Left lung (tissue), 10 donors: Measurements from ENCODE around the gene HJV. TPM values are rescaled to one million over a fixed set of nuclear protein-coding genes. Genes with fewer than 3 reads are reported as not detected.

ENCODE experiments used
- ATAC-seq: fragments of 200-7000 bp; cut with Tn5 transposase; one replicate; pipeline ENCODE4 v1.9.1; 2020; ENCODE audit warnings: moderate library complexity
- DNase-seq, 4 donors: peaks; one replicate each; pipeline ENCODE4 v3.0.0-alpha.2; 2013 to 2020
- H3K27ac ChIP-seq, 2 donors: fragments of 200-600 bp; sonication (generic) in 1 of 2; one replicate each; pipeline versions ENCODE4 v1.5.0 to v1.8.0; 2020 to 2021
- H3K27me3 ChIP-seq, 2 donors: fragments of 200-600 bp; sonication (generic) in 1 of 2; one replicate each; pipeline versions ENCODE4 v1.5.0 to v1.8.0; 2020 to 2021
- H3K36me3 ChIP-seq, 2 donors: fragments of 200-600 bp; sonication (generic) in 1 of 2; one replicate each; pipeline versions ENCODE4 v1.5.0 to v1.8.0; 2020 to 2021
- H3K4me1 ChIP-seq, 2 donors: fragments of 200-600 bp; one replicate each; pipeline ENCODE4 v1.8.0; 2021
- H3K4me3 ChIP-seq, 2 donors: fragments of 200-600 bp; sonication (generic) in 1 of 2; one replicate each; pipeline versions ENCODE4 v1.5.0 to v1.8.0; 2020 to 2021; ENCODE audit warnings: mild to moderate bottlenecking in 1 of 2
- H3K9me3 ChIP-seq, 2 donors: fragments of 200-600 bp; sonication (generic) in 1 of 2; one replicate each; pipeline versions ENCODE4 v1.5.0 to v1.8.0; 2020 to 2021
- CTCF ChIP-seq, 2 donors: fragments of 200-600 bp; sonication (generic) in 1 of 2; IDR thresholded peaks; one replicate each; pipeline versions ENCODE4 v1.5.0 to v1.8.0; 2021; ENCODE audit warnings: antibody characterized with exemption in 2 of 2
- intact Hi-C, 2 donors: fragments of 100-400 bp; cut with DNase I; formaldehyde crosslinking; loops; one replicate each; pipeline versions ENCODE4 v1.11.2 to v1.14.2; 2022
- polyA plus RNA-seq, 6 donors: library from polyadenylated mRNA; unstranded; fragments of 120-200 nt; gene quantifications; one replicate each; pipeline ENCODE4 v1.2.1, GENCODE V29; 2013; ENCODE audit not compliant: insufficient read length in 6 of 6
- total RNA-seq, 2 donors: library from RNA; stranded (reverse); fragmentation: NEBNext Ultra II Directional; extraction: Animal tissue kit (Norgen Biotek cat#: 25700); gene quantifications; one replicate each; pipeline ENCODE4 v1.2.1, GENCODE V29; 2021
- donor health status: DM: no; HTN: yes; CAD: no.
- donor health status: DM: no; HTN: no; CAD: no.

Gene HJV
- total and polyA plus RNA-seq, 8 donors: 0.07 to 0.27 (median 0.10) TPM; not detected in 5

DNA sequence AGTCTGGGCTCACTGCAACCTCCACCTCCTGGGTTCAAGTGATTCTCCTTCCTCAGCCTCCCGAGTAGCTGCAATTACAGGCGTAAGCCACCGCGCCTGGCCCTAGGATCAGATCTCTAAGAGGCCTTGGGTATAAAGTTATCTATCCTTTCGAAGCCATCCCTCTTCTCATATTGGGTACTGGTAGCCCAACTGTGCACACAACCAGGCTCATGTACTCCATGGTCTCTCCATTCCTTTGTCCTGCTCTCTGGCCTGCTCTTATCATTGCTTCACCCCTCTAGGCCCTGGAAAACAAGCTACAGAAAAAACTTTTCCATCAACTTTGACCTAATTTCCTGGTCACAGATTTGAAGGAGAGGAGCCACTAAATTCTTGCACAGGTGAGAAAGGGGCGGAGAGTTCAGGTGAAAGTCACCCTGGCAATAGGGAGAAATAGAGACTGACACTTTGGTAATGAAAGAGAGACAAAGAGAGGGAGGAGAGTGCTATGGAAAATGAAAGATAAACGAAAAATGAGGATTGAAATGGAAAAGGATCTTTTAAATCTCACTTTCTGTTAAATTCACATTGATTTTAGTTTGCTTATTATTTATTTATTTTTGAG is 31.2 kb downstream of the HJV start:
- no peak overlapping the region for H3K4me3 ChIP-seq
- no peaks in the 10 kb centered on the region for H3K27me3 ChIP-seq
- peak overlapping the region; percentile 92 for H3K27ac ChIP-seq
- DNase-seq (peak in 1 of 4 donors; percentile 30), ATAC-seq (peak; percentile 3)
- intact Hi-C loops: no loop called here
- no peak for TF ChIP-seq CTCF (IDR thresholded peaks at IDR 0.05)
- H3K9me3 ChIP-seq: no peaks in the 10 kb centered on the region
- peaks cover 0 to 39% of the 10 kb centered on the region in 2 donors for H3K36me3 ChIP-seq
- peaks cover 16 to 88% of the 10 kb centered on the region in 2 donors for H3K4me1 ChIP-seq

DNA sequence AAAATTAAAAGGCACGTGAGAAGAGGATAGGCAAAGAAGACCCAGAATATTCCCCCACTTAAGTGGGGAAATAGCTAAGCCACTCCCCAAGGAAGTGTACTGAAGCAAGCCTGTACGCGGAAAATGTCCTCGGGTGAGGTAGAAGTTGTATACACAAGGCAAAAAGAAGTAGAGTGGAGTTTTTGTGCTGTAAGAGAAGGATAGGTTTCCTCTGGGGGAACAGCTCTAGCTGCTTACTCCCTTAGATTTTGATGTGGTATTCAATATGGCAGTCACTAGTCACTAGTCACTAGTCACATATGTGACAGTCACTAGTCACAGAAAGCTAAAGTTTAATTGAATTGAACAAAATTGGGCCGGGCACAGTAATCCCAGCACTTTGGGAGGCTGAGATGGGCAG is 32.8 kb downstream of the HJV start:
- peak in 1 of 4 donors; percentile 35 for DNase-seq

DNA sequence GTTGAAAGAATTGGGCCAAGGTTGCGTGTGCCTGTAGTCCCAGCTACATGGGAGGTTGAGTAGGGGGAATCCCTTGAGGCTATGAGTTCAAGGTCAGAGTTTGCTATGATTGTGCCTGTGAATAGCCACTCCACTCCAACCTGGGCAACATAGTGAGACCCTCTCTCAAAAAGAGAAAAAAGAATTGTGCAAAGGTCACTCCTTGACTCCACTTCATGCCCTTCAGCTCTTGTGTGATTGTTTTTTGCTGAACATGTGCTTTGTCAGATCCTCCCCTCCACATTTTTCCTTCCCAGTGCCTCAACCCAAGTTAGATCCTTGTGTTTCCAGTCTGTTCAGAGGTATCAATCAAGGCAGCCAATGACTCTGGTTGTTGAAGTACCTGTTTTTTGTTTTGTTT is 33.6 kb downstream of the HJV start:
- DNase-seq (no peak), ATAC-seq (no peak)
- Histone ChIP-seq H3K9me3 (no peaks in the 10 kb centered on the region), H3K27me3 (no peaks in the 10 kb centered on the region), H3K36me3 (peaks cover 0 to 15% of the 10 kb centered on the region in 2 donors), H3K4me3 (no peak overlapping the region), H3K27ac (peak overlapping the region; percentile 39 to 92), H3K4me1 (peaks cover 17 to 98% of the 10 kb centered on the region in 2 donors)
- no peak for TF ChIP-seq CTCF (IDR thresholded peaks at IDR 0.05)
- intact Hi-C loops: no loop called here

More for the DNA sequence above, 32.8 kb downstream of the HJV start:
- peak; percentile 3 for ATAC-seq
- Histone ChIP-seq H3K36me3 (peaks cover 0 to 24% of the 10 kb centered on the region in 2 donors), H3K4me3 (no peak overlapping the region), H3K4me1 (peaks cover 22 to 98% of the 10 kb centered on the region in 2 donors), H3K27ac (peak overlapping the region; percentile 39 to 92), H3K27me3 (no peaks in the 10 kb centered on the region), H3K9me3 (no peaks in the 10 kb centered on the region)
- no peak for TF ChIP-seq CTCF (IDR thresholded peaks at IDR 0.05)
- intact Hi-C loops: no loop called here

GRCh38 chr1:145986551-145986950 is 35.0 kb downstream of the HJV start:
- peaks cover 18 to 98% of the 10 kb centered on the region in 2 donors for H3K4me1 ChIP-seq
- peaks cover 0 to 1% of the 10 kb centered on the region in 2 donors for H3K36me3 ChIP-seq
- DNase-seq (peak in 1 of 4 donors; percentile 29), ATAC-seq (no peak)
- H3K4me3 ChIP-seq: no peak overlapping the region
- no peak for TF ChIP-seq CTCF (IDR thresholded peaks at IDR 0.05)
- peak overlapping the region; percentile 78 to 100 for H3K27ac ChIP-seq
- intact Hi-C loops: no loop called here
- H3K9me3 ChIP-seq: no peaks in the 10 kb centered on the region
- no peaks in the 10 kb centered on the region for H3K27me3 ChIP-seq

- no peak for TF ChIP-seq CTCF (IDR thresholded peaks at IDR 0.05)
- no peaks in the 10 kb centered on the region for H3K9me3 ChIP-seq
- no peaks in the 10 kb centered on the region for H3K27me3 ChIP-seq
- H3K27ac ChIP-seq: peak overlapping the region; percentile 78 to 100
- DNase-seq: peak in 2 of 4 donors; percentile 67 to 83
- H3K36me3 ChIP-seq: no peaks in the 10 kb centered on the region
- peaks cover 19 to 98% of the 10 kb centered on the region in 2 donors for H3K4me1 ChIP-seq
- peak; percentile 70 for ATAC-seq
- H3K4me3 ChIP-seq: peak overlapping the region in 1 of 2 donors; percentile 20
- intact Hi-C loops: no loop called here
These were observed 35.8 kb downstream of the HJV start for GRCh38 chr1:145985502-145986439.
